GM21526 (cell line): ENCODE data around the gene SAC3D1.

Source experiments
- ATAC-seq: cut with Tn5 transposase; IDR thresholded peaks from one replicate; pipeline ENCODE4 v1.9.1; 2021; ENCODE audit warnings: moderate library complexity; ENCODE audit not compliant: unreplicated experiment, low FRiP score

Gene SAC3D1

GRCh38 chr11:65084598-65085375 lies 43.8 kb downstream of the SAC3D1 start:
- ATAC-seq: peak; percentile 7

DNA sequence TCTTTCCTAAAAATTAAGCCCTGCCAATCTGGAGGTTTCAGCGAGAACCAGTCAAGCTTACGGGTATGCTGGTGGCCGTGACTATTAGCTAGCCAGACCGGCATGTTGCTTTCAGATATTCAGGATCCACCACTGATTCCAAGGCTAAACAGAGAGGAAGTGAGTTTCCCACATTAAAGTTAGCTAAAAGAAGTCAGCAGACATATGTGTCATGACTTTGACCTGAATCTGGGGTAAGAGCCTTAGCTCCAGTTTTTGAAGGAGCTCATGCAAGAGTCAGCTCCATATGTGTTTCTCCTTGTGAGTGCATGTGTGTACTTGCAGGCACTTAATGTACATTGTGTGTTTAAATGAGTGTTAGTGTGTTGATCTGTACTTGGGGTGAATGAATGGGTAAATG lies 44.4 kb downstream of the SAC3D1 start:
- no peak for ATAC-seq

DNA sequence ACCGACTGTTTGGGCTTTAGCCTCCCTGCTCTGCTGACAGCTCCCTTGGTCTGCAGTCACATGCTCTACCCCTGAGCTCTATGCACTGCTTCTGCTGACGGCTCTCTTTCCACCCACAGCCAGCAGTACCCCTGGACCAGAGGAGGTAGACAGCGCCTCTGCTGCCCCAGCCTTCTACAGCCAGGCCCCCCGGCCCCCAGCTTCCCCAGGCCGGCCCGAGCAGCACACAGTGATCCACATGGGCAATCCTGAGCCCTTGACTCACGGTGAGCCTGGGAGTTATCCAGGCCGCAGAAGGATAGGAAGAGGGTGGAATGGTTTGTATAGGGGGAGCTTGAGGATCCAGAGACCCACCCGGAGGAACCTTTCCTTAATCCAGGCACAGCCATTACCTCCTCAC lies 45.8 kb downstream of the SAC3D1 start:
- no peak for ATAC-seq

DNA sequence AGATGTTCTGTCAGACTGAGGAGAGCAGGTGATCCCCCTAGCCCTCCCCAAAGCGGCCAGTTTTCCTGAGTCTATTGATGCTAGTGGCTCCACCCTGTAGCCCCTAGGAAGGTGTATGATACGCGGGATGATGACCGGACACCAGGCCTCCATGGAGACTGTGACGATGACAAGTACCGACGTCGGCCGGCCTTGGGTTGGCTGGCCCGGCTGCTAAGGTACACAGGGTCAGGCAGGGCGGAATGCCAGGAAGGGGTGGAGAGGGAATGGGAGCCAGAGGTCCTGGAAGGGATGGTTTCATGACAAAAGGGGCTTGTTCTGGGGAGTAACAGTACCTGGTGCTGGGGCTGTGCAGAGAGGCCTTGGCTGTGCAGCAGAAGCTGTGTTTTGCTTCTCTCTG lies 46.2 kb downstream of the SAC3D1 start:
- ATAC-seq: no peak

DNA sequence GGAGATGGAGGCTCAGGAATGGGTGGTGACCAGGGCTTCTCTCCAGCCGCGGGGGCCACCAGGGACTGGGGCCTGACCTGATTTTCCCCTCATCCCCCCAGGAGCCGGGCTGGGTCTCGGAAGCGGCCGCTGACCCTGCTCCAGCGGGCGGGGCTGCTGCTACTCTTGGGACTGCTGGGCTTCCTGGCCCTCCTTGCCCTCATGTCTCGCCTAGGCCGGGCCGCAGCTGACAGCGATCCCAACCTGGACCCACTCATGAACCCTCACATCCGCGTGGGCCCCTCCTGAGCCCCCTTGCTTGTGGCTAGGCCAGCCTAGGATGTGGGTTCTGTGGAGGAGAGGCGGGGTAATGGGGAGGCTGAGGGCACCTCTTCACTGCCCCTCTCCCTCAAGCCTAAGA lies 46.8 kb downstream of the SAC3D1 start:
- ATAC-seq: no peak

GRCh38 chr11:65089621-65090020 lies 48.6 kb downstream of the SAC3D1 start:
- no peak for ATAC-seq

DNA sequence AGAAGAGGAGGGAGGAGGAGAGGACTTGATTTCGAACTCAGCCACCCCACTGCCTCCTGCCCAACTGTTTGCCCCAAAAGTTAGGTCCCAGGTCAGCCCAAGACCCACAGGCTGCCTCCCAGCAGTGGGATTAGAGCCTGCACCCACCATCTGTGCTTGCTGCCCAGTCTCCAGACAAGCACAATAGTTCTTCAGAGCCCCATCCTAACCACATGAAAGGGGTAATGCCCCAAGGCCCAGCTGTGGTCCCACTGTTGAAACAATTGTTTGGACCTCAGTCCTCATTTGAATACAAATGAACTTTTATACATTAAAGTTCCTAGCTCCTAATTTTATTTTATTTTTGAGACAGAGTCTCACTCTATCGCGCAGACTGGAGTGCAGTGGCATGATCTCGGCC lies 49.6 kb downstream of the SAC3D1 start:
- ATAC-seq: no peak
